C1 segment of cervical spinal cord (tissue), 14 donors: ENCODE data around the gene CRIP2.

Experiments
- DNase-seq, 14 donors: peaks; one replicate each; lab custom pipeline; 2025; lab: John Stamatoyannopoulos, UW

The CRIP2 gene, protein sequence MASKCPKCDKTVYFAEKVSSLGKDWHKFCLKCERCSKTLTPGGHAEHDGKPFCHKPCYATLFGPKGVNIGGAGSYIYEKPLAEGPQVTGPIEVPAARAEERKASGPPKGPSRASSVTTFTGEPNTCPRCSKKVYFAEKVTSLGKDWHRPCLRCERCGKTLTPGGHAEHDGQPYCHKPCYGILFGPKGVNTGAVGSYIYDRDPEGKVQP

DNA sequence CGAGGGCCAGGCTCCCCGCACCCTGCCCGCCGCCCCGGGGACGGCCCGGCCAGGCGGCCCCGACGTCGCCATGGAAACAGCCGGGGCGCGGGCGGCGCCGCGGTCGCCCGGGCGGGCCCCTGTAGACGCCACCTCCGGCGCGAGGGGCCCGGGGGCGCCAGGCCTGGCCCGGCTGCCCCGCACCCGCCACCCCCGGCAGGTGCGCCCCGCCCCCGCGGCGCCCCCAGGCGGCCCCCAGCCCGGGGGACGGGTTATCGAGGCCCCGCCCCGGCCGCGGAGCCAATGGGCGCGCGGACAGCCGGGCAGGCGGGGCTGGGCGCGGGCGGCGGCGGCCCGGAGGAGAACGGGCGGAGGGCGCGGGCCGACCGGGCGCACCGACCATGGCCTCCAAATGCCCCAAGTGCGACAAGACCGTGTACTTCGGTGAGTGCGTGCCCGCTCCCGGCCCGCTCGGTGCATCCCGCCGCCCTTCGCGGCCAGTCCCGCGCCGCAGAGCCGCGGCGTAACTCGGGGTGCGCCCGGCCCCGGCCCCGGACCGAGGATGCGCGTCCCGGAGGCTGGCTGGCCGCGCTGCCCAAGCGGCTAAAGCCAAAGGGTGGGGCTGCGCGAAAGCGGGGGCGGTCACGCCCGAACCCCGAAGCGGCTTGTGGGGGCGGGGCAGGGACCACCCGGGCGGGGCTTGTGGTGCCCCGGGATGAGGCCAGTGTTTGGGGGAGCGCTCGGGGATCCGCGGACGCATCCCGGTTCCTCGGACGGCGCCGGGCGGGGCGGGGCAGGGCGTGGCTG lies at the start of gene CRIP2:
CRIP2 (plus strand) TSS at position 339 of the 786 bp plus-strand sequence; CDS start at position 381, 42 bp downstream.
- peak in 1 of 14 donors; percentile 71 for DNase-seq

DNA sequence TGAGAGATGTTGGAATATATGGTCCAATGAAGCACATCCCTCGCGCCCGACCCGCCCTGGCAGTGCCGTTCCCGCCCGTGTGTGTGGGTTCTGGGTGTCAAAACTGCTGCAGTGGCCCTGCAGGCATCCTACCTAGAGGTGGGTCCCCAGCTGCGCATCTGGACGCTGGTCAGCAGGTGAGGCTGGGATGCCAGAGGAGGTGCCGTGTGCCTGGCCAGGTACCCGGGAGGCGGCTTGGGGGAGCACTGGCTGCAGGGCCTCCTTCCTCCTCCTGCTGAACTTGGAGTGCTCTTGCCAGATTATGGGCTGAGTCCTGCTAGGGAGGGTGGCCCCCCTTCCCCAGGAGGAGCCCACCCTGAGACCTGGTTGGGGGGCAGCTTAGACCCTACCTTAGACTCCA lies 49.8 kb upstream of the CRIP2 start:
- DNase-seq = no peak

DNA sequence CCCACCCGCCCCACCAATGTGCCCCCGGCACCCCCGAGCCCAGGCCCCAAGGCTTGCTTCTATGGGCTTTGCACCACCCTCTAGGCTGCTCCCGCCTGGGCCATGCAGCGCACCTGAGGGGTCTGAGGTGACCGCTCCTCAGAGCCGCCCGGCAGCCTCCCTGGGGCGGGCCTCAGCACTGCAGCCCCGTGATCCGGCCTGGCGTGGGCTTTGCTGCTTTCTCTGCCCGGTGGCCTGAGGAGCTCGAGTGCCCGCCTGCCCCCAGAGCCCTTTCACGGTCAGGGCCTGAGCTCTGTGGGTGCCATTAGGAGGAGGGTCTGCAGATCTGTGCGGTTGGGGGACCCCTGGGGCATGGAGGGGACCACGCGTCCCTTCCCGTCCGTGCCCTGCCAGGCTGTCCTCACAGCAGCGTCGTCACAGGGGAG lies 48.8 kb upstream of the CRIP2 start:
- DNase-seq = no peak

DNA sequence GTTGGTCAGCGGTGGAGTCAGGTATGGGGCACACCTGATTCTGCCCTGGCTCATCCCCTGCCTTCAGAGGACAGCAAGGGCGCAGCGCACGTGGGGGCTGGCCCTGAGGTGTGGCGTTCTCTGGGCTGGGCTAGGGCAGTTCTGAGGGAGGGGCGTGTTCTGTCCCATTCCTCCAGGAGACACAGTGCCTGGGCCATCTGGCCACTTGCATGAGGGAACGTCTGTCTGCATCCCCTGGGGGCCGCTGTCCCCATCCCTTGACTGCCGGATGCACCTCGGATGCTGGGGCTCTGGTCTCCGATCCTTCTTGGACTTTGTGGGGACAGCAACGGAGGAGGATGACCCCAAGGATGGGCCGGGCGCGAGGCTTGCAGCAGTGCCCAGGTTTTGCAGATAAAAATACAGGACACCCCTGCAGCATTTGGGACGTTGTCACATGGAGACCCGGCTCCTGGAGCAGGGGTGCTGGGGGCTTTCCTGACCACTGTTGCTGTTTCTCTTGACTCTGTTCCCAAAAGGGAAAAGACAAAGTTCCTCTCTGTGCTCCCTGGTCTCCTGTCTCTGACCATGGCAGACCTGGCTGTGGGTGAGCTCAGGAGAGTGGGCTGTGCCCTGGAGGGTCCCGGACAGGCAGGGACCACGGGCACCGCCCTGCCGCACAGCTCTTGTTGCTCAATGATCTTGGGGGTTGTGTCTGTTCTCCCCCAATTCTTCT lies 48.0 kb upstream of the CRIP2 start:
- no peak for DNase-seq

DNA sequence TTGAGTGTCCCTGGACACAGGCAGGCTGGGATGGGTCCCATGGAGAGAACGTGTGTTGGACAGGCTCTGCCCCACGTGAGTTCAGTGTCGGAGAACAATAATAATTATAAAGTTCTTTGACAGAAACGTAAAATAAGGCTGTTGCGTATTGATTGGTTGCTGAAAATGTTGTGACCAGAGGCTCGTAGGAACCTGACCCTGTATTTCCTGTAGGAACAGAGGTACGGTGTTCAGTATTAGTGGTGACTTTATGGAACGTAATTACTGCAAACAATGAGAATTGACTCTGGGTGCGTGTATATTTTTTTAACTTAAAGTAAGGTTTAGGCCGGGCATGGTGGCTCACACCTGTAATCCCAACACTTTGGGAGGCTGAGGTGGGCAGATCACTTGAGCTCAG lies 47.2 kb upstream of the CRIP2 start:
- DNase-seq = no peak

DNA sequence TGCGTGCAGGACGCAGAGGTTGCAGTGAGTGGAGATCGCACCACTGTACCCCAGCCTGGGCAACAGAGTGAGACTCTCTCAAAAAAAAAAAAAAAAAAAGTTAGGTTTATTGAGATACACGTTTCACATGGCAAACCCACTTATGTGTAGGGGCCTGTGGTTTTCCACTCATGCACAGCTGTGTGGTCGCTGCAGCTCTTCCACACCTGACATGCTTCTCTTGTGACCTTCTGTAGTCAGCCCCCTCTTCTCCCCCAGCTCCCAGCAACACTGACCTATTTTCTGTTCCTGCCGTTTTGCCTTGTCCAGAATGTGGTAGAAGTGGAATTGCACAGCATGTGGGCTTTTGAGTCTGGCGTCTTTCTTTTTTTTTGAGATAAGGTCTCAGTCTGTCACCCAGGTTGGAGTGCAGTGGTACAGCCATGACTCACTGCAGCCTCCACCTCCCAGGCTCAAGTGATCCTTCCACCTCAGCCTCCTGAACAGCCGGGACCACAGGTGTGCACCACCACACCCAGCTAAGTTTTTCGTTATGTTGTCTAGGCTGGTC lies 46.6 kb upstream of the CRIP2 start:
- no peak for DNase-seq

DNA sequence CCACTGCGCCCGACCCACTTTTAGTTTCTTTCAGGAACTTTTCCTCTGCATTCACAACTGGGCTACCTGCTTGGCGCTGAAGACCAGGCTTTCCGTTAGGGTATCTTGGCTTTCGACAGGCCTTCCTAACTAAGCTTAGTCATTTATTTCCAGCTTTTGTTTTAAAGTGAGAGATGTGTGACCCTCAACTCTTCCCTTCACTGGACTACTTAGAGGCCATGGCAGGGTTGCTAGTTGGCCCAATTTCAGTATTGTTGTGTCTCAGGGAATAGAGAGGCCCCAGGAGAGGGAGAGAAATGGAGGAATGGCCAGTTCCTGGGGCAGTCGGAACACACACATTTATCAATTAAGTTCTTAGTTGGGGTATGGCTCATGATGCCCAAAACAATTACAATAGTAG lies 44.6 kb upstream of the CRIP2 start:
- DNase-seq = no peak

DNA sequence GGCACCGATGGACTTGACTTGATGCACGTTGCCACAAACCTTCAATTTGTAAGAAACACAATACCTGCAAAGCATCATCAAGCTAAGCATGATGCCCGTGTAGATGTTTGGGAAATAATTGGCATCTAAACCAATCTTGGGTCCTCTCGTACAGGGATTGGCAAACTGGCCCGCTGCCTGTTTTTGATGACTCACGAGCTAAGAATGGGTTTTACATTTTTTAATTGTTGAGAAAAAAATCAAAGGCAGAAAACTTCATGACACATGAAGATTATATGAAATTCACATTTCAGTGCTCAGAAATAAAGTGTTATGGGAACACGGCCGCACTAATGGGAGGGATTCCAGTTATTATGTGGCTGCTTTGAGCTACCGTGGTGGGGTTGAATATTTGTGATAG lies 44.1 kb upstream of the CRIP2 start:
- DNase-seq = no peak

DNA sequence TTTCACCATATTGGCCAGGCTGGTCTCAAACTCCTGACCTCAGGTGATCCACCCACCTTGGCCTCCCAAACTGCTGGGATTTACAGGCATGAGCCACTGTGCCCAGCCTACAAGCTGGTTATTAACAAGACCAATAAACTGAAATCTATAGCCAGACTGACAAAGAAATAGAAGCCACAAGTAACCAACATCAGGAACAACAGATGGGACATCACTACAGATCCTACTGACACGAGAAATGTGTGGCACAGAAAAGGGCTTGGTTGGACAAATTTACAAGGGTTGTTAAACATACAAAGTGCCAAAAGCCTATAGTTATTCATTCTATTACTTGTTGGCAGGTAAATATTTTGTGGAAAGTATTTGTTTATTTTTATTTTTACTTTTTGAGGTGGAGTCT lies 43.4 kb upstream of the CRIP2 start:
- no peak for DNase-seq

DNA sequence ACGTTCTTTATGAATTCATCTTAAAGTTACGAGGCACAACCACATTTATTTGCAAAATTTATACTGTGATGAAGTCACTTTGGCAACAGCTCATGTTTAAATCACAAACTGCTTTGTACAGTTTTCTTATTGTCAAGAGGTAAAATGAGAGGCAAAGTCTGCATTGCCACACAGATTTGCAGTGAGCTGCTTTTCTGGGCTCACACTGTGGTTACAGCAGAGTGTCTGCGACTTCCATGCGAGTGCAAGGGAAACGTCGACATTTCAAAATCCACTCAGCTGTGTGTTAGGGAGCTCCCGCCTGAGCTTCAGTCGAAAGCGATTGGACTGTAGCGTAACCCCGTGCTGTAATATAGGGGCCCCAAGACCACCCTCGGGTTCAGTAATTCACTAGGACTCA lies 42.0 kb upstream of the CRIP2 start:
- no peak for DNase-seq

DNA sequence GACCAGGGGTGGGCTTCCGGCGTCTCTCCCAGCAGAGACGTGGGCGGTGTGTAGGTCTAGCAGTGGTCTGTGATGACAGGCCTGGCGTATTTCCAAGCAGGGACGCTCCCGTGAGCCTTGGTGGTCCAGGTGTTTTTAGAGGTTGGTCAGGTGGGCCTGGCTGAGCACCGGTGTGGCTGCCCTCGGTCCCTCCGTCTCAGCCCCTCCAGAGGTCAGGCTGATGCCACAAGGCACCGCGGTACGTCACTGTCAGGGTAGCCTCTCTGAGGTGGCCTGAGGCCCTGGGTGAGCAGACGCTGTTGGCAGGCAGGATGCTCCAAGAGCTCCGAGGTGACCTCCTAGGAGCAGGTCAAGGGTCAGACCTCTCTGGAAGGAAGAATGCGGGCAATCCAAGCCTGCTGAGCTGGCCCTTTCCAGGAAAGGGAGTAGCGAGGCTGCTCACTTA lies 41.4 kb upstream of the CRIP2 start:
- no peak for DNase-seq

DNA sequence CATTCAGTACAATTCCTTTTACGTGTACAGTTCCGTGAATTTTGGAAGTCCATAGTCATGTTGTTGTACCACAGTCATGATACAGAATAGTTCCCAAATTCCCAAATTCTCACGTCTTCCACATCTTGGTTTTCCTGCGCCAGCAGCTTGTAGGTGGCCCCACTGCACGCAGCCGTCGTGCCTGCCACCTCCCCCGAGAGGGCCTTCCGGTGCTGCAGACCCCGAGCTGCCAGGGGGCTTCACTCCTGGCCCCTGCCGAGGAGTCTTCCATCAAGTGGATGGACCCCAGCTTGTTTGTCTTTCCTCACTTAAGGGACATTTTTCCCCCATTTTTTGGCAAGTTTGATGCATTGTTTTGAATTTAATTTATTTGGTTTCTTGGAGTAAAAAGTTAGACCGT lies 38.2 kb upstream of the CRIP2 start:
- no peak for DNase-seq

DNA sequence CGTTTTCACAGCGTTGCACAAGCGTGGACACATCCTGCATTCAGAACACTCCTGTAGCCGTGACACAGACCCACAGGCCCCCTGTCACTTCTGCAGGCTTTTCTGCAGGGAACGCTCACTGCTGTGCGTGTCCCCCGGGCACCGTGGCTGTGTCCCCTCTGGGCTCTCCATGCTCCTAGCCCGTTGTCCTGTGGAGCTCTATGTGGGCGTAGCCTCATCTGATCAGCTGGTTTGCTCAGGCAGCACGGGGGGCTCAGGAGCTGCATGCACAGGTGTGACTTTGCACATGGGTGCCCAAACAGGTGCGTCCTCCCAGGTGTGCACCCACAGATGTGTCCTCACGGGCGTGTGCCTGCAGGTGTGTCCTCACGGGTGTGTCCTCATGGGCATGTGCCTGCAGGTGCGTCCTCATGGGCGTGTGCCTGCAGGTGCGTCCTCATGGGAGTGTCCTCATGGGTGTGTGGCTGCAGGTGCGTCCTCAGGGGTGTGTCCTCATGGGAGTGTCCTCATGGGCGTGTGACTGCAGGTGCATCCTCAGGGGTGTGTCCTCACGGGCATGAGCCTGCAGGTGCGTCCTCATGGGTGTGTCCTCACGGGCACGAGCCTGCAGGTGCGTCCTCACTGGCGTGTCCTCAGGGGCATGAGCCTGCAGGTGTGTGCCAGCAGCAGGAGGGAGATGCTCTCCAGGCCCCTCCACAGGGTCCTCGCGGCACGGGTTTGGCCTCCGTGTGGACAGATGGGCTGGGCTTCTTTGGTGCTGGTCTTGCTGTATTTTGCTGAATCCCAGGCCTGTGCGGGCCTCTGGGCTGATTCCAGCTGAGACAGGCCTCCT lies 37.5 kb upstream of the CRIP2 start:
- no peak for DNase-seq

DNA sequence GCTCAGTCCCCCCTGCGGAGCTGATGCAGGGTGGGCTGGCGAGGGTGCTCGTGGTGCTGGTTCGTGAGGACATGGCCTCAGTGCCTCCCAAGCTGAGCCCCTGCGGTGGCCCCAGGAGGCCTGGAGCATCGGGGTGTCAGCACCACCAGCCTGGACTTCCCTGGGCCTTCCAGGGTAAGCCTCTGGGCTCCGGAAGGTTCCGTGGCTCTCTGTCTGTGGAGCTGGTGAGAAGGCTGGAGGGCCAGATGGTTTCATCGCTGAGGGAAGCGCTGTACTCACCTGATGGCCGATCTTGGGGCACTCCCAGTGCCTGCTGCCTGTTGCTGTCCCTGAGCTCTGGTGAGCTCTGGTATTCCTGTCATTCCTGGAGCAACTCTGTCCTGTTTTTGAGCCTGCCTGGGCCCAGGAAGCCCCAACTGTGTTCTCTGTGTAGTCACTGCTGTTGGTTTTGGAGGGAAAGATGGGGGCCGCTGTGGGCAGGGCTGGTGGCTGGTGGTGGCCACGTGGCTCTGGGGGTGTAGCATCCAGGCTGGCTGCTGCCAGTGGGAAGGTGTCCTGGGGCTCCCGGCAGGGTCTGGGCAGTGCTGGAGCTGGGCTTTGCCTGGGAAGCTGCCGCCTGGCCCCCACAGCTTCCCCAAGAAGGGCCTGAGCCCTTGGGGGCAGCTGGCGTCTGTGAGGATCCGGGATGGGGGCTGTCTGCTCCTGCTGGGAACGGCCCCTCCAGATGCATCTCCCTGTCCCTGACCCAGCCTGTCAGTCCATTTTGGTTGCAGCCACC lies 36.7 kb upstream of the CRIP2 start:
- DNase-seq = no peak

DNA sequence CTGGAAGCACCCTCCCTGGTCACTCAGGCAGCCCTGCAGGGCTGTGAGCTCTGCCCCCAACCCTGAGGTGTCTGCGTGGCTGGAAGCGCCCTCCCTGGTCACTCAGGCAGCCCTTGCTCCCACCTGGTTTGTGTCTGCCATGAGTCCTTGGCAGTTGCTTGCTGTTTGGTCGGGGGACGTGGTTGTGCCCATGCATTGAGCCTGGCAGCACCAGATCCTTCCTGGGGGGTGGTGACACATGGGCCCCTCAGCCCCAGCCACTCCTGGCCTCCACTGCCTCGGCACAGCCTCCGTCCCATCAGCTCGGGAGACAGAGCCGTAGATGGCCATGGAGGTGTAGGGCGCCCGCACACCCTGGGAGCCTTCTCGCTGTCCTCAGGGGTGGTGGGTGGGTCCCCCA lies 35.4 kb upstream of the CRIP2 start:
- no peak for DNase-seq

DNA sequence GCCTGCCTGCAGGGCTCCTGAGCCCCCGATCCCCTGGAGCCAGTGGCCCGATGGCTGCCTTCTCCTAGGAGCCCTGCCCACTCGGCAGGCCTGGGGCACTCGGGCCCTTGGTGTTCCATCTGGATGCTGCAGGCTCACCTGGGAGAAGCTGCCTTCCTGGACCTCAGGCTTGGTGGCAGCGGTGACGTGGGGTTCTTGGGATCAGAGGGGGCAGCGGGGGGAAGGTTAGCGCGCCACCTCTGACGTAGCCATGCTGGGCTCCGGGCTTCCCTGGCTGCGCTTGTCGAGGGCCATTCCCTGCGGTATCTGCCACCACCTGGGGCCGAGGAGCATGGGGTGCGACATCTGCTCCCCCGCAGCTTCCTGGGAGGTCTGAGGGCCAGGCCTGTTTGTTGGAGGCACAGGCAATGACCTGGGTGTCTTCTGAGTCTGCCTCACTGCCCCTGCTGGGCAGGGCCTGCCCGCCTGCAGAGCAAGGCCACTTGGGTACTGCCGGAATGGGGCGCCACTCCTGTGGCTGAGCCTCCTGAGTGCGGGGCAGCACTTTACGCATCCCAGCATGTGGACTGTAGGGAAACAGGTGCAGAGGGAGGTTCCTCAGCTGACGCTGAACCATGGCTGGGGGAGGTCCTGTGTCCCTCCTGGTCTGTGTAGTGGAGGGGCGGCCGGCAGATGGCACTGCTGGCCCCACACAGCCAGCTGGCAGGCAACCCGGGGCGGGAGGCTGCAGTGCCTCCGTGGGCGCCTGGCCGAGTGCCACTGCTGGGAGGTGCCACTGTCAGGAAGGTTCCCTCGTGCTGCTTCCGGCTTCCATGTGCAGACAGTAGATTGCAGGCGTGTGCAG lies 34.7 kb upstream of the CRIP2 start:
- DNase-seq = peak in 1 of 14 donors; percentile 55

DNA sequence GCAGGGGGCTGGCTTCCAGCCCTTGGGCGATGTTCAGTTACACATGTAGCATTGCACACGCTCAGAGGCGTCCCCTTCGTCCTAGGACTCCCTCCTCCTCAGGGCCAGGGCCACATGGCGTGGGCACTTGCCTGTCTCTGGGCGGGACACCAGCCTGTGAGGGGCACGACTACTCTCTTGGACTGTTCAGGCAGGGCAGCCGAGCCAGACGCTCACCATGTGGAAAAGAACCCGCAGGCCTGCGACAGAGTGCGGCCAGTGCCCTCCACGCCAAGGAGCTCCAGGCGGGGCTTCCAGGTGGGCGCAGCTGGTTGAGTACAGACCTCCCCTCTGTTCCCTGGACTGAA lies 34.1 kb upstream of the CRIP2 start:
- DNase-seq = no peak

DNA sequence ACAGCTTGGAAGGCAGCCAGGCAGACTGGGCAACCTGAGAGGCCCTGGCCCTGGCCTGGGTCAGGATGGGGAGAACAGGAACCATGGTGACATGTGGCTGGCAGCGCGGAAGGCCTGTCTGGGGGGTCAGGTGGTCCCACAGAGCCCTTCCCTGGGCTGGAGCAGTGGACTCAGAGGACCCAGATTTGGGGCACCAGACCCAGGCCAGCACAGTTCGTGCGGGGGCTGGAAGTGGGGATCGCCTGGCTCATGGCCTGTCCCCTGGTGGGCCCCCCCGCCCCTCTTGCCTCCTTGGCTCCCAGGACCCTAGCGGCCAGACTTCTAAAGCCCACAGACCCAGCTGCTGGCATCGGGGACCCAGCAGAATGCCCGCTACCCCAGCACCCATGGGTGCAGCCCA lies 33.6 kb upstream of the CRIP2 start:
- DNase-seq = no peak

DNA sequence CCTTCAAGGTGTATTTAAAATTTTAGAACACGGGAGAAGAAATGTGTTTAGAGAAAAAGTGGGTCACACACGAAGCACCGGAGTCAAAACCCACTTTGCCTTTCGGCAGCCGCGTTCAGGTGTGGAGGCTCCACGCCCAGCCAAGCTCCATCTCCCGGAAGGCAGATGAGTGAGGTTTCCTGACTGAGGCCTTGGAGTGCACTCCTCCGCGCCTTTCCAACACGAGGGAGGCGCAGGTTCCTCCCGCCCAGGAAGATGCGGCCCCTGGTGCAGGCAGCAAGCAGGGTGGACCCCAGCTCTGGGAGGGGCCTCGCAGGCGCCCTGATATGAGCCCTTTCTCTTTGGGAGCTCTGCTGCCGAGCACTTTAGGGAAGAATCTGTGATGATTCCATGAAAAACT lies 32.5 kb upstream of the CRIP2 start:
- DNase-seq = no peak

DNA sequence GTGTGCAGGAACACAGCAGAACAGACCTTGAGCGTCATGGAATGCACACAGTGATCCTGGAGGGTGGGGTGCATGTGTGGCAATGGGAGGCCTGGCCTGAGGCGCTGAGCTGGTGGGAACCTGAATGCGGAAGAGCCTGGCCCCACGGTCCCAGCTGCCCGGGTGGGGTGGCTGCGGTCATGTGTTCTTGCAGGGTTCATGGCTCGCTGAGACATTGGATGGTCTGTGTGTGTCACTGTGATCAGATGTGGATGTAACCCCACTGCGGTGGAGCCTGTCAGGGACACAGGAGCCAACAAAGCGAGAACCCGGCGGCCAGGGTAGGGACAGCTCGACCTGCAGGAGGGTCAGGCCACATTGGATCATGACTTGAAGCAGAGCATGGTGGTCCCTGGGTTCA lies 31.8 kb upstream of the CRIP2 start:
- no peak for DNase-seq
